Measurements from ENCODE around the gene IFT43. TPM values are rescaled to one million over a fixed set of nuclear protein-coding genes. Genes with fewer than 3 reads are reported as not detected.

The IFT43 gene
- total RNA-seq, 1 donor from 2014 or later, result 31.8 TPM

DNA sequence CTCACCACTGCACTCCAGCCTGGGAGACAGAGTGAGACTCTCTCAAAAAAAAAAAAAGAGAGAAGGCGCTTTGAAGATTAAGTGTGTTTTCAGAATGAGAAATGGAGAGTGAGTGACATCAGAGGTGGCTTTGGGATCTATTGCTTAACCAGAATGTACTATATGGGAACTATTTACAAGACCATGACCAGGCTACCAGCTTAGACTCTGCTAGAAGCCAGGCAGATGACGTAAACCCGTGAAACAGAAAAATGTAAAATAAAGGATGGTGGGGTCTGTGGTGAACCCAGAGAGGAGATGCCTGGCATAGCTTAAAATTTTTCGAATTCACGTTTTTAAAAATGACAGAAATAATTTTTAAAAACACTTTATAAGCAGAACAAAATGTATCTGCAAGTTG is 82.0 kb downstream of the IFT43 start:
- DNase-seq (ENCODE audit: low spot score in 2 of 2), result no peak

GRCh38 chr14:76073717-76074116 is 88.2 kb downstream of the IFT43 start:
- DNase-seq (ENCODE audit: low spot score in 2 of 2) (no peak), FAIRE-seq (no peak)

More for the DNA sequence above, 82.0 kb downstream of the IFT43 start:
- FAIRE-seq, result no peak

GRCh38 chr14:76077340-76077739 is 91.8 kb downstream of the IFT43 start:
- FAIRE-seq (no peak), DNase-seq (ENCODE audit: low spot score in 2 of 2) (no peak)

GRCh38 chr14:76078501-76078900 is 92.9 kb downstream of the IFT43 start:
- FAIRE-seq, result no peak
- DNase-seq (ENCODE audit: low spot score in 2 of 2), result no peak

DNA sequence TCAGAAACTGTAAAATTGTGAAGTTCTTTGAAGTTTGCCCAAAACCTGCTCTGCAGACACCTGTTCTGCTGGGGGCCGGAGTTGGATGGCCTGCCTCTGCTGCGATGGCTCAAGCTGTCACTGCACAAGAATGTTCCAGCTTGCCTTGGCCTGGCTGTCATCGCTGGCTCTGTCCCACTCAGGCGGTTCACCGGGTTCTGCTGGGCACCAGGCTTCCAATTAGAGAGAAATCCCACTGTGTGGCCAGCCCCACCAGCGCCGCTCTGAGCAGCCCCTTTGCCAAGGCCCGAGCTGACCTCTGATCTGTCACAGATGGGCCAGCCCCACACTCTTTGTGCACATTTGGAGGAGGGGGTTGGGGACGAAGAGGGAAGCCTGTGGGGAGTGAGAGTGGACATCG is 94.5 kb downstream of the IFT43 start:
- DNase-seq (ENCODE audit: low spot score in 2 of 2) (no peak), FAIRE-seq (no peak)

DNA sequence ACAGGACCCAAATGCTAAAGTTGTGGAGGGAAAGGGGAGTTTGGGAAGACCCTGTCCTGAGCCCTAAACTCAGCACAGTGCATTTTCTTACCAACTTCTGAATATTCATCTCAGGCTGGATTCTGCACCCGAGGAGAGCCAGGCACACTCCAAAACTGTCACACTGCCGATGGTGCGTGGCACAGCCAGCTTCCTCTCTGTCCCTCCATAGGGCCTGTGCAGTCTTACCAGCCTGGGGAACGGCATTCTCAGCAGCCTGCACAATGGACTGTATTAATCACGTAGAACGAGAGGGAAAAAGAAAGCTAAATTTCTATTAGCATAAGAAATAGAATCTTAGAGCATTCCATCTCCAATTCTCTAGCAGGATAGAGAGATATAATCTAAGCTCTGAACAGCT is 94.9 kb downstream of the IFT43 start:
- DNase-seq (ENCODE audit: low spot score in 2 of 2) (no peak), FAIRE-seq (no peak)

- FAIRE-seq (no peak), DNase-seq (ENCODE audit: low spot score in 2 of 2) (no peak)
Observed at GRCh38 chr14:76081642-76082041, 96.1 kb downstream of the IFT43 start.

DNA sequence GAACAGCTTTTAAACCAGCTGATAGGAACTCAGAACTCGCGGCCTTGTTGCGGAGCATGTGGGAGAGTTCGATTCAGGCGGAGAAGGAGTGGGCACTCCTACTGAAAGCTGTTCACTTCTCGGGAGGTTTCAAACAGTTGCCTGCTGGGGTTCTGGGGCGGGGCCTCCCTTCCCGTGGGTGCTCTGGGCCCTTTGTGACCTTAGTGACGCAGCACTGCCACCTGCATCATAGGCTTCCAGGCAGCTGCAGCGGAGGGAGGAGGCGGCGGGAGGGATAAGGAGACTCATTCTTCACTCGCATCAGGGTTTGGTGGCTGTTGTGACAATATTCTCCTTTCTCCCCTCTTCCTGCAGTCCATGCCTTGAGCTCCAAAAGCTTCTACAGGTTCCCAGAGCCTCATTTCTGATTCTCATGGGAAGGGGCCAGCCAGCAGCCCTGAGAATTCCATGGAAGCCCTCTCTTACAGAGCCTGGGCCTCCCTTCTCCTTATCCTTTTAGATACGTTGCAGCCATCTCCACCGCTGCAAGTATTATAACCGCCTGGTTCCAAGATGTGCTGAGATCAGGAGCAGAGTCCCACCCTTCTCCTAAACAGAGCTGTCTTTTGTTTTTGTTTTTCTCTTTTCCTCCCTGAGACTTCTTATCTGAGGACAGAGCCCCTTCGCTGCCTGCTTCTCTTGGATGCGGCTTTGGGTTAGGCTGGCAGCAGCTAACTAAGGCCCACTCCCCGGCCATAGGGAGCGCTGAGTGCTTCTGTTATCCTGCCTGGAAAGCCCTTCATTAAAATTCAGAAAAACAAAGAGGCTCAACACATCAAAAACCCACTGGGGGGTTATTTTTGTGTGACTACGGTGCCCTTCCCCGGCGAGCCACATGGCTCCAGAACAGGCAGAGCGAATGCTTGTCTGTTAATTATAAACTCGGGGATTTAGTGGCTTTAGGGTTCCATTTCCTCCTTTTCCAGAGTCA is 98.5 kb downstream of the IFT43 start:
- no peak for FAIRE-seq
- no peak for DNase-seq (ENCODE audit: low spot score in 2 of 2)

GRCh38 chr14:76085358-76085757 is 99.8 kb downstream of the IFT43 start:
- no peak for DNase-seq (ENCODE audit: low spot score in 2 of 2)
- FAIRE-seq, result no peak

- no peak for FAIRE-seq
- DNase-seq (ENCODE audit: low spot score in 2 of 2), result peak in 1 of 2 donors; percentile 50
Observed at GRCh38 chr14:76086636-76087035, 101.1 kb downstream of the IFT43 start.

- no peak for DNase-seq (ENCODE audit: low spot score in 2 of 2)
- FAIRE-seq, result no peak
Observed at GRCh38 chr14:76088326-76088725, 102.8 kb downstream of the IFT43 start.

GRCh38 chr14:76088771-76089571 is 103.4 kb downstream of the IFT43 start:
- FAIRE-seq (no peak), DNase-seq (ENCODE audit: low spot score in 2 of 2) (no peak)

DNA sequence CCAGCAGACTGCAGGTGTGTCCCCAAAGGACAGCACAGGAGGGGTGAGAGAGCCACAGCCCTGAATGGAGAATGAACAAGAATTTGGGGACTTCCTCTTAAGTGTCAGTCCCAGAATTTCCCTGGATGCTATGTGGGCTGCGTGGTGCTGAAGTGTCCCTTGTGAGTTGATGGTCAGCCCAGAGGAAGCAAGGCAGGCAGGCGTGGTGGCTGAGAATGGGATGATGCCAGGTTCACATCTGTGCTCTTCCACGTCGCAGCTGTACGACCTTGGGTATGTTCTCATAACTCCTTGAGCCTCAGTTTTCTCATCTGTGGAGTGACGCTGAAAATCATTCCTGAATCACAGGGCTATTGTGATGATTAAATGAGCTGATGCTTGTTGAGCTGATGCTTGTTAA is 104.0 kb downstream of the IFT43 start:
- no peak for DNase-seq (ENCODE audit: low spot score in 2 of 2)
- FAIRE-seq, result no peak

DNA sequence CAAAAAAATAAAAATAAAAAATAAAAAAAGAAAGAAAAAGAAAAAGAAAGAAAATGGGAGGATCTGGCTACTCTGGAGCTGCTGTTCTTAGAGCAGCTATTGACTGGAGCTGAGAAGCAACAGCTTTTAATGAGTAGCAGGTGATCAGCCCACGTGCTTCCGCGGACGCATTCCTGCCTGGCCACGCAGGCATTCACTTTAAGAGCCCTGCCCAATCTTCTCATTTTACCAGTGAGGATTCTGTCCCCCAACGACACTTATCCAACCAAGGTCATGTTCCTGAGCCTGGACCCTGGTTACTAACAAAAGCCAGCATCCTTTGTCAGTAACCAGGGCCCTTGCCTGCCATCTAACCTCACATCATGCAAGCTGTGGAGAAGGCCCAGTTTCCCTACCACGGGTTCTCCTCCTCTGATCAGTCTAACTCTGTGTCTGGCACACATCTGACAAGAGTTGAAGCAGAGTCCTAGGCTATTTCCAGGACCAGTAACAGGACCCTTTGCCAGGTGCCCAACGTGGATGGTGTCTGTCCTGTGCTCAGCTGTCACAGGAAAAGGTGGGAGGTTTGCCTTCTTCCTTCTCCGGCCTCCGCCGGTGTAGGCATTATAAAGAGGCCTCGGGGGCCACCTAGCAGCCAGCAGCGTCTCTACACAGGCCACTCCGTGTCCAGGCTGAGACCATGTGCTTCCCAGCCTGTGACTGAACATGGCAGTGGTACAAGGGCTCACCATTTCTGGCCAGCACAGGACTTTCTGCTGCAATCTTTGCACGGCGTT is 105.2 kb downstream of the IFT43 start:
- FAIRE-seq, result no peak
- DNase-seq (ENCODE audit: low spot score in 2 of 2), result peak; percentile 45 to 51

- DNase-seq (ENCODE audit: low spot score in 2 of 2) (no peak), FAIRE-seq (no peak)
Observed at GRCh38 chr14:76093077-76093476, 107.5 kb downstream of the IFT43 start.

- DNase-seq (ENCODE audit: low spot score in 2 of 2) (no peak), FAIRE-seq (no peak)
Observed at GRCh38 chr14:76096257-76096656, 110.7 kb downstream of the IFT43 start.

GRCh38 chr14:76097547-76097946 is 112.0 kb downstream of the IFT43 start:
- no peak for FAIRE-seq
- DNase-seq (ENCODE audit: low spot score in 2 of 2), result no peak

- DNase-seq (ENCODE audit: low spot score in 2 of 2) (no peak), FAIRE-seq (no peak)
Observed at GRCh38 chr14:76098047-76098446, 112.5 kb downstream of the IFT43 start.

GRCh38 chr14:76098916-76099675 is 113.5 kb downstream of the IFT43 start:
- FAIRE-seq (no peak), DNase-seq (ENCODE audit: low spot score in 2 of 2) (no peak)

DNA sequence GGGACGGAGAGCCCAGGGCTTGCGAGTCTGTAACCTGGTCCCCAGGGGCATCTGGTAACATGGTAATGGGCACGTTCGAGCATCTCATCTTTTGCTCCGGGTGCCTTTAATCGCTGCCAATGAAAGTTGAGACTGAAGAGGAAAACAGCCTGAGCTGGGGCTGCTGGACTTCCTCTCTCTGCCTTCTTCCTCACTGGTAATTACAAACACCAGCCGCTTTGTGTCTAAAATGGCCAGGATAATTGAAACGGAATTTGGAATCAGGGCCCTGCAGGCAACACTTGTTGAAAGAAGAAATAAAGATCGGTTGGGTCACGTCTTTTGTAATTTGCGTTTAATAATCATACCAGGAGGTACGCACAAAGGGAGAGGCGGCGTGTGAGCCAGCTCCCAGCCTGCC is 114.7 kb downstream of the IFT43 start:
- FAIRE-seq (no peak), DNase-seq (ENCODE audit: low spot score in 2 of 2) (no peak)
